HCEC 1CT (cell line): Measurements from ENCODE around the gene CDH26.

Experiments used
- DNase-seq: peaks from one replicate; pipeline ENCODE4 v3.0.0-alpha.2; 2017

Gene CDH26

GRCh38 chr20:59958123-59958522 lies at the start of gene CDH26:
Gene CDH26 (plus strand): TSS chr20:59958423. CDS start chr20:59958727, 304 bp downstream.
- no peak for DNase-seq

- no peak for DNase-seq
Measured at GRCh38 chr20:59908855-59909254, 49.4 kb upstream of the CDH26 start.

GRCh38 chr20:59911041-59911440 lies 47.2 kb upstream of the CDH26 start:
- no peak for DNase-seq

GRCh38 chr20:59912609-59913008 lies 45.6 kb upstream of the CDH26 start:
- DNase-seq, result no peak

- no peak for DNase-seq
Measured at GRCh38 chr20:59920944-59921343, 37.3 kb upstream of the CDH26 start.

GRCh38 chr20:59923514-59923913 lies 34.7 kb upstream of the CDH26 start:
- DNase-seq, result no peak

- DNase-seq, result no peak
Measured at GRCh38 chr20:59925359-59925758, 32.9 kb upstream of the CDH26 start.

- DNase-seq, result no peak
Measured at GRCh38 chr20:59925899-59926298, 32.3 kb upstream of the CDH26 start.

- no peak for DNase-seq
Measured at GRCh38 chr20:59931511-59932312, 26.5 kb upstream of the CDH26 start.

- DNase-seq, result no peak
Measured at GRCh38 chr20:59932616-59933295, 25.5 kb upstream of the CDH26 start.

- DNase-seq, result no peak
Measured at GRCh38 chr20:59933296-59933848, 24.9 kb upstream of the CDH26 start, which contains the start of gene SYCP2. Gene SYCP2 (minus strand): TSS chr20:59933637. CDS start chr20:59922413, 11,224 bp downstream.

GRCh38 chr20:59933849-59934585 lies 24.2 kb upstream of the CDH26 start:
- DNase-seq, result peak; percentile 46

GRCh38 chr20:59935457-59936185 lies 22.6 kb upstream of the CDH26 start:
- no peak for DNase-seq

- no peak for DNase-seq
Measured at GRCh38 chr20:59936409-59936808, 21.8 kb upstream of the CDH26 start.

- no peak for DNase-seq
Measured at GRCh38 chr20:59937150-59937549, 21.1 kb upstream of the CDH26 start.

- DNase-seq, result peak; percentile 47
Measured at GRCh38 chr20:59938221-59938620, 20.0 kb upstream of the CDH26 start.

GRCh38 chr20:59938696-59939051 lies 19.5 kb upstream of the CDH26 start:
- no peak for DNase-seq

GRCh38 chr20:59939052-59939878 lies 19.0 kb upstream of the CDH26 start:
- peak; percentile 17 for DNase-seq

GRCh38 chr20:59939879-59940128 lies 18.4 kb upstream of the CDH26 start:
- DNase-seq, result no peak

GRCh38 chr20:59940129-59940955 lies 17.9 kb upstream of the CDH26 start, which contains the start of the genes FAM217B and PPP1R3D:
Gene FAM217B (plus strand): TSS chr20:59940389. CDS start chr20:59943944, 3,555 bp downstream.
Gene PPP1R3D (minus strand): TSS chr20:59940305. CDS start chr20:59939931, 374 bp downstream.
- peak; percentile 95 for DNase-seq

- no peak for DNase-seq
Measured at GRCh38 chr20:59940956-59941294, 17.3 kb upstream of the CDH26 start.
